GM21786 (cell line): ENCODE results near the gene UCP1.

ENCODE experiments used
- ATAC-seq: cut with Tn5 transposase; IDR thresholded peaks from one replicate; pipeline ENCODE4 v1.9.1; 2021; ENCODE audit not compliant: unreplicated experiment

Gene UCP1, protein sequence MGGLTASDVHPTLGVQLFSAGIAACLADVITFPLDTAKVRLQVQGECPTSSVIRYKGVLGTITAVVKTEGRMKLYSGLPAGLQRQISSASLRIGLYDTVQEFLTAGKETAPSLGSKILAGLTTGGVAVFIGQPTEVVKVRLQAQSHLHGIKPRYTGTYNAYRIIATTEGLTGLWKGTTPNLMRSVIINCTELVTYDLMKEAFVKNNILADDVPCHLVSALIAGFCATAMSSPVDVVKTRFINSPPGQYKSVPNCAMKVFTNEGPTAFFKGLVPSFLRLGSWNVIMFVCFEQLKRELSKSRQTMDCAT

DNA sequence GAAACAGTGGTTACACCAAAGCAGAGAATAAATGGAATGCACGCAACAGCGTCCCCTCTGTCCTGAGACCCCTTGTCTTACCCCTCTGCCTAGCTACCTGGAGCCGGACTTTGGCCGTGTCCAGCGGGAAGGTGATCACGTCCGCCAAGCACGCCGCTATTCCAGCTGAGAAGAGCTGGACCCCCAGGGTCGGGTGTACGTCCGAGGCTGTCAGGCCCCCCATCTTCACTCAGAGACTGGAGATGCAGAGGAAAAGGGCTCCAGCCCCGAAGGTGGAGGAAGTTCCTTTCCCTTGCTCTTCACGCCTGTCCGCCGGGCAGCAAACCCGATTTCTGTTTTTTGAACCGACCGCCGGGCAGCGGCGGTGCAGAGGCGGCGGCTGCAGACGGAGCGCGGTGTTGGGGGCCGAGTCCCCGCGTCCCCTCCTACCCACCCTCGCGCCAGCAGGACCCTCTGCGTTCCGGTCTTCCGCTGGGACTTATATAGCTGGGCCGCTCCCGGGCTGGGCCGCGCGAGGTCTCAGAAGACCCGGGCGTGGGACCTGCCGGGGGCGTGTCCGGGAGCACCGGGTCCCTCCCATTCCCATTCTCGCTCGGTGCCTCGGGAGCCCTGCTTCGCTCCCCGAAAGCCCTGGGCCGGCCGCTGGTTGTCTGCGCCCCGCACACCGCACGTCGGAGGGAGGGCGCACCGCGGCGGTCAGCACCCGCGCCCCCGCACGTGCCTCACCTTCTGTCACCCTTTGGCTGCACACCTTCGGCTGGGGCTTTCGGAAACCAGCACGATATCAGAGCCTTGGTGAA, at the start of gene UCP1:
TSS of gene UCP1 (minus strand) at position 455 of the 800 bp plus-strand sequence. CDS start at position 223, 232 bp downstream.
- no peak for ATAC-seq

DNA sequence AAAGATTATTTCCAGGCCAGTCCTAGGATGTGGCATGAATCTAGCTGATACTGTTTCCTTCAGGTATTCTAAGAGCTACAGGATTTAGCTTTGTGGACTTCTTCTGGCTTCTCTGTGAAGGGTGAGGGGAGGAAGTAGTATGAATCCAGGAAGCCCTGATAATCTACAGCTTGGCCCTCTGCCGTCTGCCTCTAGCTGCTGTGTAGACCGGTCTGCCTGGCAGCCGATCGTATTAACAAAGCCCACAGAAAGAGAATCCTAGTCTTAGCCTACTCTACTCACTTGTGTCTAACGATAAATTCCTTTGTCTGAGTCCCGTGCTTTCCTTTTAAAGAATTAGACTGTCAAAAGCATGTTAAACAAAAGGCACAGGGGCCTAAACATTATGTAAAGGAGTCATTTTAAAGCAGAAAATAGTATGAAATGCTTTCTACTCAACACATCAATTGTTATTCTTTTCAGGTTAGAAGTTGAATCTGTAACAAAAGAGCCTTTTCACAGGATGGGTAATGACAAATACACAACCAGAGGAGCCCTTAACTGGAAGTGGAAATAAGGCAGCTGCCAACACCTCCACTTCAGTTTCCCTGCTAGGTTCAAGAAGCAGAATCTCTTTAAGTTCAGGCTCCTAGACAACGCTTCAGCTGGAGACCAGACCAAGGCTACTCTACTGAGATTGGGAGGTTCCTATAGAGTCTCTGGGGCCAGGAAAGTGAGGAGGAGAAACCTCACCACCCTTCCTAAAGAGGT, 48.9 kb upstream of the UCP1 start:
- no peak for ATAC-seq

DNA sequence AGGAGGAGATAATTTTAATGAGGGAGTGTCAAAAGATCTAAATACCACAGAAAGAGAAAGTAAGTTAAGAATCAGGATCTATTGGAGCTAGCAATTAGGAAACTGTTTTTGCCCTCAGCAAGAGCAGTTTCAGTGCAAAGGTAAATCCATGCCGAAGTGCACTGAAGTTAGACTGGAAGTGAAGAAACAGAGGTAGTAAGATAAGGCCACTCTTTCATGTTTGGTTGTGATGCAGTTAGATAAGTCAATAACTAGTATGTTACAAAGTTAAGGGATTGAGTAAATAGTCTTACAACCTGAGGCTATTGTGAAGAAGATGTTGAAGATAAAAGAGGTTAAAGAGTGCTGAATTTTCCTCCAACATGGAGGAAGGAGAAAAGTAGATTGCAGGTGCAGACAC, 46.7 kb upstream of the UCP1 start:
- no peak for ATAC-seq

DNA sequence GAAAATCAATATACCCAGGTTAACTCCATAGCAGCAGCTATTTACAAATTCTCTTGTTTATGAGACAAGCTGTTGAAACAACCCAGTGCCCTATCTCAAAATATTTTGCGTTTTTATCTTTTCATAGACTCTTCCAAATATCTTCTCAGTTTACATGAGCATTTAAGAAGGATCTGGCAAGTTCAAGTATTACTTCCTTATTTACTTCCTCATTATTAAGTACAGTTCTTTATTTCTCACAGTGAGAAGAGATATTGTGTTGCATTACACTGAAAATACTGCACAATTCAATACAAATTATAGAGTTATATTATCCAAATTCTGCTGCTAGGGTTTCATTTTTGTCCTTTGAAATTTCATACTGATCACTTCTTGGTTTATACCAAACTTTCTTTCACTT, 43.6 kb upstream of the UCP1 start:
- ATAC-seq: no peak

DNA sequence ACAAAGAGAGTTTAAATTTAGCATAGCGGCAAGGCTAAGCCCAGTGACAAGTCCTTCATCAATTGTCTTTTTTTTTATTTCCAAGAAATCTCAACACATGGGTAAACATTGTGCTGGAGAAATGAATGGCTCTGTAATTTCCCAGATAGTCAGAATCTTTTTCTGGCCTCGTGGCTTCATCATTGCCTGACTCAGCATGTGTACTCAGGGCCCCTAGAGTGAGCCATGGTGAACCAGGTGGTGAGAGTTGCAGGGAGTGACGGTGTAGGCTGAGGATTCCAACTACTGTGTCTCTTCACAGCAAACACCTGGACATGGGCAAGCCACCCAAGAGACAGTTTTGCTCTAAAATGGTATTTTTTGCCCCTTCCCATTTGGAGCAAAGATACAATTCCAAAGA, 43.1 kb upstream of the UCP1 start:
- no peak for ATAC-seq

DNA sequence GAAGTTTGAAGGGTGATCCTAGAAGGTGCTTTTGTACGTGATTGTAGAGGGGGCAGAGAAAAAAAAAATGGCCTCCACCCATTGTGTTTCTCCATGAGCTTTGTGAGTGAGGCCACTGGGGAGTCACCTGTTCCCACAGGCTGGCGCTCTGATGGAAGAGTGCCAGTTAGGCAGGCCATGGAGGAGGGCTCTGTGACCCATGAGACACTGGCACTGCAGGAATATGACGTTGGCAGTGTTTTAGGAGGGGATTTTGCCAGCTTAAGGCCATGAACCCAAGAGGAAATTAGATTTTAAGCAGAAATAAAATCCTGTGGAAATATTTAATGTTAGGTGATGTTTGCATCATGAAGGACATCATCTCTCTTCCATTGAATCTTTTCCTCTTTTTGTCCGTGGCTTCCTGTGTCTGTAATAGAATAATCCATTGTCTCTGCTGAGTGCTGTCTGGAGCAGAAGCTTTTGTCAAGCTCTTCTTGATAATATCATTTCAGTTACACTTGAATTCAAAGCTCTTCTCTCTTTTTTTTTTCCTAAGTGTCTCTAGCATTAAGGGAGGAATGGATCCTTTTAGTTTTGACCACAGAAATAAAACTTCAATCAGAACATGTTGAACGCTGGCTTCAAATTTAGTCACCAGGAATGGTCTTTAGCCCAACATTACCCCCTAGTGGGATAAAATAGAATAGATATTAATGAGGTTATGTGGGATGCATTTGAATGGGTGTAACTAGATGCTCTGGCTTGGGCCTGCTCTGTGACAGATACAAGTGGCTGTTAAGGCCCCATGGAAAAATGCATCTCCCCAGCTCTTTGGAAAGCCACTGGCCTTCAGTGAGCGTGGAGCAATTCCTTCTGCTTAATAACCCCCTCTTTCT, 41.0 kb upstream of the UCP1 start:
- ATAC-seq: peak; percentile 87

DNA sequence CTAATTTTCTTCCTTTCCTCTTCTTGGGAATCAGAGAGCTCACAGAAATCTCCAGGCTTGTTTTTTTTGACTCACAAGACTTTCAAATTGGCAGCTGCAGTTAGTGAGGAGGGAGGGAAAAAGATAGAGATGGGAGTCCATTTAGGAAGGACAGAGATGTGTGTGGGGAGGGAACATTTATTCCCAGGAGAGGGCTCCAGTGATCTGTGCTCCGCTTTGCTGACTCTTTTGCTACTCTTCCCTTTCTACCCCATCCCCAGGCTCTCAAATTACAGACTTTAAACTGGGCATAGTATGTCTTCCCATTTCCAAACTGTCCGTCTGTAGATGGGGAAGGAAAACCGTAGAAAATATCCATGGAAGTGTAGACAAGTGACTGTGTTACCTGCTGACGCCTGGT, 39.1 kb upstream of the UCP1 start:
- ATAC-seq: no peak

DNA sequence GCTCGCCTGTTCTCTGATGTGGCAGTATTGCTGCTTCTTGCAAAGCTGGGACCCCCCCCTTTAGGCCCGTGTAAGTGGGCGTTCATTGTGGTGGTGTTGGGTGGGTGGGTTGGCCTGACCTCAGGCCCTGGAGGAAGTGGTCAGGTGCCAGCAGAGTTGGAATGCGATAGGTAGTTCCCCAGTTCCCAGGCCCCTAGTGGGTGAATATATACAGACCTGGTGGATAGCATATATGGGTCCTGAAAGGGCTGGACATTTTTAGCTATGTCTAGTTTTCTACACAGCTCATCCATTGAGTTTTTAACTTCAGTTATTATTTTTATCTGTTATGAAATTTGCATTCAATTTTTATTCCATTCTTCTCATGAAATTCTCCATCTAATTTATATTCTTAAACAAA, 35.8 kb upstream of the UCP1 start:
- no peak for ATAC-seq

DNA sequence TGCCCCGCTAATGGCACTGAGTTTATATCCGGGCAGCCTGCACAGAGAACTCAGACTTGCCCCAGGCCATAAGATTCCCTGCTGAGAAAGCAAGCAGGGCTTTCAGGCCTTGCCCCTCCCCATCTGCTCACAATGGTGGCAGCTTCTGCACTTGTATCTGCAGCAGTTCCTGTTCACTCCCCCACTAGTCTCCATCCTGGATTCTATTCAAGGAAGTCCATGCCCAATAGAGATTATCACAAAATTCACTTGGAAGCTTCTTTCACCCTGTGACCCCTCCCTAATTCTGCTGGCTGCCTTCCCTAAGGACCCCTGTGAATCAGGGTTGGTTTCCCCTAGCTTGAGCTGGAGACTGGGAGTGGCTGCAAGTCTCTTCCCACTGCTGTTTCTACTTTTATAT, 34.5 kb upstream of the UCP1 start:
- no peak for ATAC-seq

DNA sequence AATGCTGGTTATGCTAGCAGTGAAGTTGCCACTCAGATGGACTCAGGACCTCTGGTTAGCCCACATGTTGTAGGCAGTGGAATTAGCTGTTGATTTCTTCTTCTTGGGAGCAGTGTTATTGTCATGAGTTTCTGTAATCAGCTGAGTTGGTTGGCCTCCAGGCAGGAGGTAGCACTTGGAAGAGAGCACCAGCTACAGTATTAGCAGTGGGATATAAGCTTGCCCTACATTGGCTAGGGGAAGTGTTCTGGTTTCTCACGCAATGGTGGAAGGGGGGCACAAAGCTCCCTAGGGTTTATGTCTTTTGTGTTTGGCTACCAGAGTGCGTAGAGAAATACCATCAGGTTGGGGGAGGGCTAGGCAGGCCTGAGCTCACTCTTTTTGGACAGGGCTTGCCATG, 34.0 kb upstream of the UCP1 start:
- no peak for ATAC-seq

DNA sequence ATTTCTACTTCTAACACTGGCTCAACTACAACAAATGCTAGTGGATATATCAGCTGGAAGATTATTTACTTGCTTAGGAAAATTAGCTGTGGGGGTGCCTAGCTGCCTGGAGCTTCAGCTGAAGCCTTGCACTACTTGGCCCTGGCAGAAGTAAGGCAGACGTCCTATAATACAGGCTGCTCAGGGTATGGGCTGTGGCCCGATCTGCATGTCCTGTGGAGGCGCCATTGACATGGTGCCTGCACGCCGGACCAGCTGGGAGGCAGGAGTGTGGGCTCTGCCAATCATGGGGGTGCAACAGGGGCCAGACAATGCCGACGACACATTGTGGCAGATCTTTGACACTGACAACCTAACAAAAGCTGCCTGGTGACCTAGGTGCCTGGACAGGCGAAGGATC, 31.6 kb upstream of the UCP1 start:
- no peak for ATAC-seq

DNA sequence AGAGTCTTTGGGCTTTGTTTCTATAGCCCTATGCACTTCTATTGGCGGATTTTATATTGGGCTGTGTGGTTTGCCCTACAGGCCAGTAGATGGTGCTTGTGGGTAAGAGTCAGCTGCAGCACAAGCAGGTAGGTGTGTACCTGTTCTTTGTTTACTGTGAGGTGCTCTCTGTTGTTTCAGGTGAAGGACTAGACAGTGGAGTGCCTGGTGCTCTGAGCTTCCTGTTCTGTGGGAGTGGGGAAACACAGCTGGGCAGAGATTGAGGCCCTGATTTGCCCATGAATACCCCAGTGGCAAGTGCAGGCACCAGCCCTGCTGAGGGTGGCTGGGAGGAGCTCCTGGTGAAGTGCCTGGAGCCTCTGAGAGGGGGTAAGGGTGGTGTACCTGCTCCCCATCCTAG, 26.3 kb upstream of the UCP1 start:
- no peak for ATAC-seq

DNA sequence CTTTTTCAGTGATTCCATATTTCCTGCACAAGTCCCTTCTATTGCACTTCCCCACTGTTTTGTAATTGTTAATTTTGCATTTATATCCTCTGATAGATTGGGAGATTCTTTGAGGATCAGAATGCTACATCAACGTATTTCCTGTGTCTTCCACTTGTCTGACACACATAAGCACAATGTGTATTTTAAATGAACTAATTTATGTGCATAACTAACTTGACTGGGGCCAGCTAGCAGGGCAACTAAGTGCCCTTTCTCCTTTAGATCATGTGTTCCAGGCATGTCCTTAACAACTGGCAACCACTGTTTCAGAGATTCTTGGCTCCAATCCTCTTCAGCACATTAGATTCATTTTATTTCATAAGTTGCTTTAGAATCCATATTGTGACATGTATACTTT, 15.7 kb upstream of the UCP1 start:
- no peak for ATAC-seq

DNA sequence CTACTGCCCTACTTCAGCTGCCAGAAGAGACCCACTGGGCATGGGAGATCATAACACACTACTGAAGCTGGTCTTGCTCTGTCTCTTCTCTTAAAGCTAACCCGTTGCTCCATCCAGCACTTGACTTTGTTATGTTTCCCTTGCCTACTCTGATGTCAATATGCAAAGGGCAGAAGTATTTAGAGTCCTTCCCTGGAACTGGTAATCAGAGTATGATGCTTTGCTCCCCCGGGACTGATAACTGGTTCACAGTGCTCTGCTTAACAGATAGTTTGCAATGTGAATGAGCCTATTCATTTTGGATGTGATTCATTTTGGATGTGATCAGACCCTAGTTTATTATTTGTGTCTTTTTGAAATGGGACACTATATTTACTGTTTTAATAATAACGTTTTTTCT, 12.3 kb upstream of the UCP1 start:
- ATAC-seq: no peak

DNA sequence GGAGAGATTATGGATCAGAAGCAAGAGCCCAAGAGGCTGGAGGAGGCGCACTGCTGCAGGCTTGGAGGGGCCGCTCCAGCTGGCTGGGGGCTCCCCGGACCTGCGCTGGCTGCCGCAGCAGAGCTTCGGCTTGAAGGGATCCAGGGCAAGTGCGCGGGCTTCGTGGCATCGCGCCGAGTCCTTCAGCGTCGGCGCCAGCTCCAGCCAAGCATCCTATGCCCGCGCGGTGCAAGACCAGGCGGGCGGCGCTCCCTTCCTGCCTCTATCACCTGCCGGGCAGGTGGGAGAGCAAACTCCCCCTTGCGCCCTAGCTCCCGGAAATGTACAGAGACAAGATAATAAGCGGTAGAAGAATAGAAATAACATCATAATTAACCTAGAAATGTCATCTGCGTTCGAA, 10.5 kb upstream of the UCP1 start:
- ATAC-seq: no peak

DNA sequence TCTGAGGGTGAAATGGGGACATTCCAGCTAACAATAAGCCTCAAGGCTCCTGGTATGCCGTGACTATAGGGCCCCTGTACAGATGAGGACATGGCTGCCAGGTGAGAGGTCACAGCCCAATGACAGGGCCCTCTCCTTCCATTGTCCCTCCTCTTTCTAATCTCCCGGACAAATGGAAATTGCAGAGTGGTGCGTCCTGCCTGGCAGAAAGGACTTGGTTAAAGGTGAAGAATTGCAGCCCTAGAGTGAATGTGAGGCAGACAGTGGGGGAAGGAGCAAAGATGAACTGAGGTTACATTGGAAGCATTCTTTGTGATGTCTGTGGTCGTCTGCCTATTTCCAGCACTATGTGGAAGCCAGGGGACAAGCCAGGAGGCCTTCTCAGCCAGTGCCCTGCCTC, 6.7 kb upstream of the UCP1 start:
- ATAC-seq: no peak

DNA sequence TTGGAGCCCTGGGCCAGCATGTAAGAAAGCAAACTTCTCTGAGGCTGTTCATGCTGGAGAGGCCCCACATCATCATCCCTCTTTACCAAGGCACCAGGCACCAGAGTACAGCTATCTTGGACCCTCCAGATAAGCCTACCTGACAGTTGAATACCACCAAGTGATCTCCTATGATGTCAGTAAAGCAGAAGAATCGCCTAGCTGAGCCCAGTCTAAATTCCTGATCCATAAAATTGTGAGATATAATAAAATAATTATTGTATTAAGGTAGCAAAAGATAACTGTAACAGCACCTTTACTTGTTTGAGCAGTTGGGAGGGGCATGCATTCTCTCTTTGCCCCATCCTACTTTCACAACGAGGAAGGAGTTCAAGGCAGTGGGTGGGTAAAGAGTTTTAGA, 2.9 kb upstream of the UCP1 start:
- no peak for ATAC-seq

DNA sequence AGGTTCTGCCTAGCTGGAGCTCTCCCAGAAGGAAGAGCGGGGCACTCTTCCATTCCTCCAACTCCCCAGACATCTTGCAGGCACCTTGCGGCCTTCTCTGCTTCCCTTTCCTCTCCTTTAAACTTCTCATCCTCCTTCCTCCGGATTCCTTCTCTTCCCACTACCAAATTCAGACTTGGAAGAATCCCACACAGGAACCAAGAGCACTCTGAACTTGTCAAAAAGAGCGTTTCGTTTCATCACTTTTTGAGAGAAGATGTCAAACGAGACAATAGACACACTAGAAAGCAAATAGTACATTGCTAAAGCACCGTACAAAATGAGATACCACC, 512 bp upstream of the UCP1 start:
- ATAC-seq: no peak

DNA sequence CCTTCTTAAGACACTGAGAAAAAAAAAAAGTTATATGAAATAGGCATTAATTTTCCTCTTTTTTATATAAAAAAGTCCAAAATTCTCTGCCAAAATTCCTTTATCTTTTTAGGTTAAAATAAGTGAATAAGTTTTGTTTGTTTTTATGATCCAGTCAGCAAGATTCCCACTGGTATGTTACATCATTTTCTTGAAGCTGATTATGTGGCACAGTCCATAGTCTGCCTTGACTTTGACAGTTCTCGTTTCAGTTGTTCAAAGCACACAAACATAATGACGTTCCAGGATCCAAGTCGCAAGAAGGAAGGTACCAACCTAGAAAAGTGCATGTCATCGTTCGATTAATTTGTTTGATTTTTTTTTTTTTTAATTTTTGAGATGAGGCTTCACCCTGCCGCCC, 9.1 kb downstream of the UCP1 start:
- ATAC-seq: no peak

DNA sequence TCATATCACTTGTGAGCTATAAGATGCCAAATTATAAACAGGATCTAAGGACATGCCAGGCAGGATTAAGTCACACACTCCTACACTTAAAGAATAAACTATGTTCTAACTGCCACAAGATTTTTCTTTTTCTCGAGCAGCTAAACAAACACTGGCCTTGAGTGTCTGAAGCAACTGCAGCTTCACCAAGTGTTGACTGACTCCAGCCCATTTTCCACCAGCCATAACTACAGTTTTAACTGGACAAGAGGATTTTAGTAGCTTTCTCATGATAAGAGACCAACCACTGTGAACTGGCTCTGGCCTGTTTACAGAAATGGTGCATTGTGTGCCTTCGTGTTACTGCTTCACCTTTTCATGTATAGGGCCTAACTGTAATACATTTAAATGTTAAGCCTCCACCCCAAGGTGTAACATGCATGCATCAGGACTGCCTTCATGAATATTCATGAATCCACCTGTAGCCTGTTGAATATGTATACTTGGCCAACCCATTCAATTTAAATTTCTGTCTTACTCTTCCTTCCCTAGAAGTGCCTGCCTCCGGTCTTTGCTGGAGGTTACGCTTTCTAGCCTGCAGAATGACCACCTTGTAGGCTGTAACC, 10.8 kb downstream of the UCP1 start:
- ATAC-seq: no peak
